Osteoblast (primary cell): Measurements from ENCODE around the gene LENG9. TPM values are rescaled to one million over a fixed set of nuclear protein-coding genes. Genes with fewer than 3 reads are reported as not detected.
"Not testable (repeated sequence)": the region's sequence is repeated elsewhere in the genome, so short reads cannot be mapped to it uniquely, and the experiment has no call there.

ENCODE experiments used
- DNase-seq: peaks from one replicate; pipeline ENCODE4 v3.0.0; 2011; ENCODE audit warnings: low spot score, mixed read lengths; ENCODE audit not compliant: insufficient read length; ENCODE audit errors: missing footprints
- H2AFZ ChIP-seq: 2 replicates; pipeline ENCODE4 v1.6.0; 2011; ENCODE audit warnings: mild to moderate bottlenecking, low read length
- H3K27ac ChIP-seq: 2 replicates; pipeline ENCODE4 v1.5.1; 2011; ENCODE audit warnings: mild to moderate bottlenecking, low read depth, low read length, moderate library complexity
- H3K27me3 ChIP-seq: 2 replicates; pipeline ENCODE4 v1.6.0; 2012; ENCODE audit warnings: mild to moderate bottlenecking, control low read depth, inconsistent platforms, low read length, moderate library complexity; ENCODE audit not compliant: insufficient read depth
- H3K36me3 ChIP-seq: 2 replicates; pipeline ENCODE4 v1.5.1; 2011; ENCODE audit warnings: mild to moderate bottlenecking, low read length, control low read depth, moderate library complexity; ENCODE audit not compliant: insufficient read depth
- H3K4me1 ChIP-seq: 2 replicates; pipeline ENCODE4 v1.5.1; 2011; ENCODE audit warnings: mild to moderate bottlenecking, low read length, control low read depth, moderate library complexity; ENCODE audit not compliant: insufficient read depth
- H3K4me2 ChIP-seq: 2 replicates; pipeline ENCODE4 v1.6.0; 2011; ENCODE audit warnings: mild to moderate bottlenecking, low read length; ENCODE audit not compliant: insufficient read depth
- H3K4me3 ChIP-seq: fragments of 200-600 bp; sonication (generic); 3 replicates; pipeline ENCODE4 v1.5.1; 2012; ENCODE audit warnings: mild to moderate bottlenecking, low read length, inconsistent platforms; ENCODE audit not compliant: insufficient read depth
- H3K79me2 ChIP-seq: 2 replicates; pipeline ENCODE4 v1.6.0; 2012; ENCODE audit warnings: mild to moderate bottlenecking, low read length, control low read depth, inconsistent platforms; ENCODE audit not compliant: insufficient read depth
- H3K9me3 ChIP-seq: 2 replicates; pipeline ENCODE4 v1.5.1; 2011; ENCODE audit warnings: low read depth, low read length, control low read depth
- H4K20me1 ChIP-seq: 2 replicates; pipeline ENCODE4 v1.6.0; 2012; ENCODE audit warnings: mild to moderate bottlenecking, low read length, control low read depth; ENCODE audit not compliant: insufficient read depth
- total RNA-seq: library from RNA; depleted of rRNA; stranded (reverse); fragments of >200 nt; gene quantifications from 2 replicates; pipeline ENCODE4 v1.2.3, GENCODE V29; 2012
- TF ChIP-seq, protein P1 (sequence below): IDR thresholded peaks from 2 replicates; pipeline ENCODE4 v1.5.1; 2011; ENCODE audit warnings: mild to moderate bottlenecking, low read depth, low read length, moderate library complexity; ENCODE audit errors: extremely low read depth

Gene LENG9
- total RNA-seq, 1 donor, result 21.4 TPM

- Histone ChIP-seq H3K9me3 (no peaks in the 10 kb centered on the region), H3K27me3 (no peaks in the 10 kb centered on the region), H2AFZ (no peak overlapping the region), H3K4me2 (no peak overlapping the region), H3K27ac (no peak overlapping the region), H3K4me3 (no peak overlapping the region), H3K36me3 (no peaks in the 10 kb centered on the region), H4K20me1 (no peaks in the 10 kb centered on the region), H3K79me2 (no peaks in the 10 kb centered on the region), H3K4me1 (no peaks in the 10 kb centered on the region)
- DNase-seq, result peak; percentile 47
- TF ChIP-seq, protein P1, sequence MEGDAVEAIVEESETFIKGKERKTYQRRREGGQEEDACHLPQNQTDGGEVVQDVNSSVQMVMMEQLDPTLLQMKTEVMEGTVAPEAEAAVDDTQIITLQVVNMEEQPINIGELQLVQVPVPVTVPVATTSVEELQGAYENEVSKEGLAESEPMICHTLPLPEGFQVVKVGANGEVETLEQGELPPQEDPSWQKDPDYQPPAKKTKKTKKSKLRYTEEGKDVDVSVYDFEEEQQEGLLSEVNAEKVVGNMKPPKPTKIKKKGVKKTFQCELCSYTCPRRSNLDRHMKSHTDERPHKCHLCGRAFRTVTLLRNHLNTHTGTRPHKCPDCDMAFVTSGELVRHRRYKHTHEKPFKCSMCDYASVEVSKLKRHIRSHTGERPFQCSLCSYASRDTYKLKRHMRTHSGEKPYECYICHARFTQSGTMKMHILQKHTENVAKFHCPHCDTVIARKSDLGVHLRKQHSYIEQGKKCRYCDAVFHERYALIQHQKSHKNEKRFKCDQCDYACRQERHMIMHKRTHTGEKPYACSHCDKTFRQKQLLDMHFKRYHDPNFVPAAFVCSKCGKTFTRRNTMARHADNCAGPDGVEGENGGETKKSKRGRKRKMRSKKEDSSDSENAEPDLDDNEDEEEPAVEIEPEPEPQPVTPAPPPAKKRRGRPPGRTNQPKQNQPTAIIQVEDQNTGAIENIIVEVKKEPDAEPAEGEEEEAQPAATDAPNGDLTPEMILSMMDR, result no peak
Measured at GRCh38 chr19:54506079-54506478, 42.5 kb upstream of the LENG9 start.

GRCh38 chr19:54505542-54505941, 42.0 kb upstream of the LENG9 start:
- not testable (repeated sequence) for H3K4me1 ChIP-seq, H3K27me3 ChIP-seq, H3K9me3 ChIP-seq, H2AFZ ChIP-seq, H4K20me1 ChIP-seq, DNase-seq, H3K27ac ChIP-seq, H3K36me3 ChIP-seq, H3K4me2 ChIP-seq, H3K79me2 ChIP-seq, H3K4me3 ChIP-seq

GRCh38 chr19:54502518-54503048, 39.0 kb upstream of the LENG9 start, which contains the start of gene LAIR2:
TSS of gene LAIR2 (plus strand) at chr19:54502831. CDS start at chr19:54502919, 88 bp downstream.
- DNase-seq, result no peak
- Histone ChIP-seq H3K4me2 (no peak within 1 kb of the TSS), H3K36me3 (no peaks in the 10 kb centered on the region), H4K20me1 (no peaks in the 10 kb centered on the region), H3K79me2 (no peaks in the 10 kb centered on the region), H3K4me1 (no peaks in the 10 kb centered on the region), H3K9me3 (no peaks in the 10 kb centered on the region), H3K4me3 (no peak within 1 kb of the TSS), H2AFZ (no peak within 1 kb of the TSS), H3K27ac (no peak within 1 kb of the TSS), H3K27me3 (no peaks in the 10 kb centered on the region)
- TF ChIP-seq, protein P1, result no peak

GRCh38 chr19:54498451-54498772, 34.8 kb upstream of the LENG9 start:
- not testable (repeated sequence) for H3K4me2 ChIP-seq, H3K27ac ChIP-seq, H3K36me3 ChIP-seq, H4K20me1 ChIP-seq, H3K4me1 ChIP-seq, H3K4me3 ChIP-seq, H3K9me3 ChIP-seq, DNase-seq, H3K27me3 ChIP-seq, H3K79me2 ChIP-seq, H2AFZ ChIP-seq

- not testable (repeated sequence) for H3K79me2 ChIP-seq, H3K4me1 ChIP-seq, H3K36me3 ChIP-seq, H4K20me1 ChIP-seq, H3K27me3 ChIP-seq, H2AFZ ChIP-seq, H3K9me3 ChIP-seq, H3K4me3 ChIP-seq, DNase-seq, H3K4me2 ChIP-seq, H3K27ac ChIP-seq
Measured at GRCh38 chr19:54497747-54498450, 34.3 kb upstream of the LENG9 start.

- H2AFZ ChIP-seq, H3K4me2 ChIP-seq, H3K4me1 ChIP-seq, H3K27me3 ChIP-seq, H3K27ac ChIP-seq, H3K79me2 ChIP-seq, H3K36me3 ChIP-seq, H3K4me3 ChIP-seq, H4K20me1 ChIP-seq, H3K9me3 ChIP-seq: not testable (repeated sequence)
- DNase-seq, result peak; percentile 46
Measured at GRCh38 chr19:54495284-54495683, 31.7 kb upstream of the LENG9 start.
